ENCODE data around the gene CDH4.
"Not testable (repeated sequence)": the region's sequence is repeated elsewhere in the genome, so short reads cannot be mapped to it uniquely, and the experiment has no call there.

Gene CDH4

GRCh38 chr20:61394088-61394799 lies 142.2 kb downstream of the CDH4 start:
- Histone ChIP-seq H3K9ac (ENCODE audit: low read depth, low read length) (no peak overlapping the region), H3K4me2 (ENCODE audit: low read length) (no peak overlapping the region), H3K27me3 (ENCODE audit: control insufficient read depth, insufficient read depth, low read length) (no peaks in the 10 kb centered on the region), H3K4me3 (ENCODE audit: low read length) (no peak overlapping the region), H3K36me3 (ENCODE audit: insufficient read depth, low read length) (no peaks in the 10 kb centered on the region), H3K9me3 (replicated peaks; ENCODE audit: low read length) (no peaks in the 10 kb centered on the region), H3K4me1 (ENCODE audit: control insufficient read depth, insufficient read depth, low read length) (peaks cover 10% of the 10 kb centered on the region)

- Histone ChIP-seq H3K4me1 (ENCODE audit: control insufficient read depth, insufficient read depth, low read length) (peaks cover 6% of the 10 kb centered on the region), H3K9me3 (replicated peaks; ENCODE audit: low read length) (no peaks in the 10 kb centered on the region), H3K36me3 (ENCODE audit: insufficient read depth, low read length) (no peaks in the 10 kb centered on the region), H3K27me3 (ENCODE audit: control insufficient read depth, insufficient read depth, low read length) (no peaks in the 10 kb centered on the region), H3K4me3 (ENCODE audit: low read length) (no peak overlapping the region), H3K4me2 (ENCODE audit: low read length) (no peak overlapping the region), H3K9ac (ENCODE audit: low read depth, low read length) (no peak overlapping the region)
Observed at GRCh38 chr20:61396262-61396848, 144.3 kb downstream of the CDH4 start.

GRCh38 chr20:61397146-61397545 lies 145.1 kb downstream of the CDH4 start:
- H3K9ac ChIP-seq (ENCODE audit: low read depth, low read length) = no peak overlapping the region
- no peak overlapping the region for H3K4me3 ChIP-seq (ENCODE audit: low read length)
- H3K9me3 ChIP-seq (replicated peaks; ENCODE audit: low read length) = no peaks in the 10 kb centered on the region
- H3K4me2 ChIP-seq (ENCODE audit: low read length) = no peak overlapping the region
- no peaks in the 10 kb centered on the region for H3K27me3 ChIP-seq (ENCODE audit: control insufficient read depth, insufficient read depth, low read length)
- H3K4me1 ChIP-seq (ENCODE audit: control insufficient read depth, insufficient read depth, low read length) = no peaks in the 10 kb centered on the region
- H3K36me3 ChIP-seq (ENCODE audit: insufficient read depth, low read length) = no peaks in the 10 kb centered on the region

- Histone ChIP-seq H3K27me3 (ENCODE audit: control insufficient read depth, insufficient read depth, low read length) (no peaks in the 10 kb centered on the region), H3K4me3 (ENCODE audit: low read length) (no peak overlapping the region), H3K36me3 (ENCODE audit: insufficient read depth, low read length) (no peaks in the 10 kb centered on the region), H3K9me3 (replicated peaks; ENCODE audit: low read length) (no peaks in the 10 kb centered on the region), H3K4me2 (ENCODE audit: low read length) (no peak overlapping the region), H3K4me1 (ENCODE audit: control insufficient read depth, insufficient read depth, low read length) (no peaks in the 10 kb centered on the region), H3K9ac (ENCODE audit: low read depth, low read length) (no peak overlapping the region)
Observed at GRCh38 chr20:61397790-61398189, 145.7 kb downstream of the CDH4 start.

GRCh38 chr20:61399433-61399832 lies 147.4 kb downstream of the CDH4 start:
- Histone ChIP-seq H3K27me3 (ENCODE audit: control insufficient read depth, insufficient read depth, low read length) (no peaks in the 10 kb centered on the region), H3K36me3 (ENCODE audit: insufficient read depth, low read length) (peaks cover 3% of the 10 kb centered on the region), H3K4me1 (ENCODE audit: control insufficient read depth, insufficient read depth, low read length) (no peaks in the 10 kb centered on the region), H3K9ac (ENCODE audit: low read depth, low read length) (no peak overlapping the region), H3K4me3 (ENCODE audit: low read length) (no peak overlapping the region), H3K9me3 (replicated peaks; ENCODE audit: low read length) (no peaks in the 10 kb centered on the region), H3K4me2 (ENCODE audit: low read length) (no peak overlapping the region)

GRCh38 chr20:61400499-61400898 lies 148.4 kb downstream of the CDH4 start:
- no peak overlapping the region for H3K4me2 ChIP-seq (ENCODE audit: low read length)
- H3K27me3 ChIP-seq (ENCODE audit: control insufficient read depth, insufficient read depth, low read length) = no peaks in the 10 kb centered on the region
- no peaks in the 10 kb centered on the region for H3K9me3 ChIP-seq (replicated peaks; ENCODE audit: low read length)
- H3K36me3 ChIP-seq (ENCODE audit: insufficient read depth, low read length) = peaks cover 3% of the 10 kb centered on the region
- H3K9ac ChIP-seq (ENCODE audit: low read depth, low read length) = no peak overlapping the region
- H3K4me1 ChIP-seq (ENCODE audit: control insufficient read depth, insufficient read depth, low read length) = no peaks in the 10 kb centered on the region
- no peak overlapping the region for H3K4me3 ChIP-seq (ENCODE audit: low read length)

- Histone ChIP-seq H3K4me3 (ENCODE audit: low read length) (no peak overlapping the region), H3K4me1 (ENCODE audit: control insufficient read depth, insufficient read depth, low read length) (no peaks in the 10 kb centered on the region), H3K4me2 (ENCODE audit: low read length) (no peak overlapping the region), H3K9ac (ENCODE audit: low read depth, low read length) (no peak overlapping the region), H3K27me3 (ENCODE audit: control insufficient read depth, insufficient read depth, low read length) (no peaks in the 10 kb centered on the region), H3K36me3 (ENCODE audit: insufficient read depth, low read length) (peaks cover 3% of the 10 kb centered on the region), H3K9me3 (replicated peaks; ENCODE audit: low read length) (no peaks in the 10 kb centered on the region)
Observed at GRCh38 chr20:61404303-61404702, 152.2 kb downstream of the CDH4 start.

- H3K4me3 ChIP-seq (ENCODE audit: low read length) = no peak overlapping the region
- no peaks in the 10 kb centered on the region for H3K9me3 ChIP-seq (replicated peaks; ENCODE audit: low read length)
- no peak overlapping the region for H3K9ac ChIP-seq (ENCODE audit: low read depth, low read length)
- H3K4me1 ChIP-seq (ENCODE audit: control insufficient read depth, insufficient read depth, low read length) = no peaks in the 10 kb centered on the region
- H3K4me2 ChIP-seq (ENCODE audit: low read length) = no peak overlapping the region
- no peaks in the 10 kb centered on the region for H3K27me3 ChIP-seq (ENCODE audit: control insufficient read depth, insufficient read depth, low read length)
- H3K36me3 ChIP-seq (ENCODE audit: insufficient read depth, low read length) = peaks cover 3% of the 10 kb centered on the region
Observed at GRCh38 chr20:61405007-61405406, 152.9 kb downstream of the CDH4 start.

- H3K4me2 ChIP-seq (ENCODE audit: low read length); H3K4me1 ChIP-seq (ENCODE audit: control insufficient read depth, insufficient read depth, low read length); H3K27me3 ChIP-seq (ENCODE audit: control insufficient read depth, insufficient read depth, low read length); H3K4me3 ChIP-seq (ENCODE audit: low read length); H3K36me3 ChIP-seq (ENCODE audit: insufficient read depth, low read length); H3K9ac ChIP-seq (ENCODE audit: low read depth, low read length); H3K9me3 ChIP-seq (replicated peaks; ENCODE audit: low read length): not testable (repeated sequence)
Observed at GRCh38 chr20:61406773-61407172, 154.7 kb downstream of the CDH4 start.

GRCh38 chr20:61407561-61407960 lies 155.5 kb downstream of the CDH4 start:
- Histone ChIP-seq H3K9ac (ENCODE audit: low read depth, low read length) (no peak overlapping the region), H3K27me3 (ENCODE audit: control insufficient read depth, insufficient read depth, low read length) (no peaks in the 10 kb centered on the region), H3K4me3 (ENCODE audit: low read length) (no peak overlapping the region)

GRCh38 chr20:61408951-61409740 lies 157.1 kb downstream of the CDH4 start:
- no peaks in the 10 kb centered on the region for H3K36me3 ChIP-seq (ENCODE audit: insufficient read depth, low read length)
- no peaks in the 10 kb centered on the region for H3K4me1 ChIP-seq (ENCODE audit: control insufficient read depth, insufficient read depth, low read length)
- H3K4me2 ChIP-seq (ENCODE audit: low read length) = no peak overlapping the region
- H3K4me3 ChIP-seq (ENCODE audit: low read length) = no peak overlapping the region
- no peak overlapping the region for H3K9ac ChIP-seq (ENCODE audit: low read depth, low read length)
- H3K27me3 ChIP-seq (ENCODE audit: control insufficient read depth, insufficient read depth, low read length) = no peaks in the 10 kb centered on the region
- H3K9me3 ChIP-seq (replicated peaks; ENCODE audit: low read length) = no peaks in the 10 kb centered on the region

More at GRCh38 chr20:61407561-61407960, 155.5 kb downstream of the CDH4 start:
- Histone ChIP-seq H3K9me3 (replicated peaks; ENCODE audit: low read length) (no peaks in the 10 kb centered on the region), H3K4me2 (ENCODE audit: low read length) (no peak overlapping the region), H3K4me1 (ENCODE audit: control insufficient read depth, insufficient read depth, low read length) (no peaks in the 10 kb centered on the region), H3K36me3 (ENCODE audit: insufficient read depth, low read length) (peaks cover 3% of the 10 kb centered on the region)
